Chondrocyte (in vitro differentiated cells): ENCODE data around the gene UBTD2. TPM values are rescaled to one million over a fixed set of nuclear protein-coding genes. Genes with fewer than 3 reads are reported as not detected.

Experiments
- DNase-seq: peaks from one replicate; pipeline ENCODE4 v3.0.0; 2021; ENCODE audit warnings: mixed read lengths, low spot score
- H3K27ac Mint-ChIP-seq: one replicate; pipeline ENCODE4 v1.8.0; 2021; ENCODE audit warnings: mild to moderate bottlenecking, moderate library complexity, mixed read lengths; ENCODE audit not compliant: unreplicated experiment
- H3K27me3 Mint-ChIP-seq: 2 replicates; pipeline ENCODE4 v1.8.0; 2021; ENCODE audit warnings: low read depth, mixed read lengths
- H3K36me3 Mint-ChIP-seq: 2 replicates; pipeline ENCODE4 v1.8.0; 2021; ENCODE audit warnings: low read depth, mixed read lengths
- H3K4me1 Mint-ChIP-seq: 2 replicates; pipeline ENCODE4 v1.8.0; 2021; ENCODE audit warnings: low read depth, mild to moderate bottlenecking, mixed read lengths
- H3K4me3 Mint-ChIP-seq: one replicate; pipeline ENCODE4 v1.8.0; 2021; ENCODE audit warnings: mild to moderate bottlenecking, moderate library complexity, mixed read lengths; ENCODE audit not compliant: unreplicated experiment
- H3K9me3 Mint-ChIP-seq: 2 replicates; pipeline ENCODE4 v1.8.0; 2021; ENCODE audit warnings: low read depth, mixed read lengths
- CTCF ChIP-seq: fragments of 200-600 bp; sonication (generic); IDR thresholded peaks from 2 replicates; pipeline ENCODE4 v1.5.0; 2021; ENCODE audit warnings: antibody characterized with exemption, mild to moderate bottlenecking, moderate library complexity
- total RNA-seq: library from RNA; stranded (reverse); gene quantifications from 3 replicates; pipeline ENCODE4 v1.2.1, GENCODE V29; 2021

Gene UBTD2
- total RNA-seq, 1 donor from 2014 or later = 38.4 TPM

GRCh38 chr5:172282272-172283019, 1.1 kb downstream of the UBTD2 start:
- Mint-ChIP-seq H3K4me1 (peaks cover 50% of the 10 kb centered on the region), H3K27me3 (no peaks in the 10 kb centered on the region), H3K36me3 (peaks cover 2% of the 10 kb centered on the region), H3K9me3 (no peaks in the 10 kb centered on the region), H3K27ac (peak overlapping the region; percentile 95), H3K4me3 (peak overlapping the region; percentile 90)
- no peak for TF ChIP-seq CTCF
- no peak for DNase-seq

- H3K4me1 Mint-ChIP-seq = peaks cover 59% of the 10 kb centered on the region
- no peaks in the 10 kb centered on the region for H3K9me3 Mint-ChIP-seq
- no peaks in the 10 kb centered on the region for H3K27me3 Mint-ChIP-seq
- peak overlapping the region; percentile 95 for H3K27ac Mint-ChIP-seq
- H3K4me3 Mint-ChIP-seq = peak overlapping the region; percentile 90
- DNase-seq = no peak
- TF ChIP-seq CTCF = no peak
- H3K36me3 Mint-ChIP-seq = peaks cover 3% of the 10 kb centered on the region
Observed at GRCh38 chr5:172281346-172281745, 2.2 kb downstream of the UBTD2 start.

GRCh38 chr5:172280929-172281328, 2.6 kb downstream of the UBTD2 start:
- peak overlapping the region; percentile 95 for H3K27ac Mint-ChIP-seq
- no peak for DNase-seq

GRCh38 chr5:172280317-172280716, 3.2 kb downstream of the UBTD2 start:
- H3K4me1 Mint-ChIP-seq = peaks cover 69% of the 10 kb centered on the region
- H3K4me3 Mint-ChIP-seq = no peak overlapping the region
- no peak for TF ChIP-seq CTCF
- H3K27me3 Mint-ChIP-seq = no peaks in the 10 kb centered on the region
- peaks cover 4% of the 10 kb centered on the region for H3K36me3 Mint-ChIP-seq
- H3K9me3 Mint-ChIP-seq = no peaks in the 10 kb centered on the region
- H3K27ac Mint-ChIP-seq = peak overlapping the region; percentile 95
- no peak for DNase-seq

More at GRCh38 chr5:172280929-172281328, 2.6 kb downstream of the UBTD2 start:
- Mint-ChIP-seq H3K36me3 (peaks cover 4% of the 10 kb centered on the region), H3K4me3 (peak overlapping the region; percentile 90), H3K4me1 (peaks cover 63% of the 10 kb centered on the region), H3K9me3 (no peaks in the 10 kb centered on the region), H3K27me3 (no peaks in the 10 kb centered on the region)
- TF ChIP-seq CTCF = no peak

GRCh38 chr5:172278356-172278755, 5.2 kb downstream of the UBTD2 start:
- no peak for TF ChIP-seq CTCF
- no peak overlapping the region for H3K4me3 Mint-ChIP-seq
- no peaks in the 10 kb centered on the region for H3K9me3 Mint-ChIP-seq
- DNase-seq = no peak
- H3K27ac Mint-ChIP-seq = no peak overlapping the region
- H3K27me3 Mint-ChIP-seq = no peaks in the 10 kb centered on the region
- peaks cover 4% of the 10 kb centered on the region for H3K36me3 Mint-ChIP-seq
- peaks cover 66% of the 10 kb centered on the region for H3K4me1 Mint-ChIP-seq
